WTC11 (cell line): ENCODE results near the gene METTL4. TPM values are rescaled to one million over a fixed set of nuclear protein-coding genes. Genes with fewer than 3 reads are reported as not detected.

Experiments used
- ATAC-seq: fragments of 200-7000 bp; cut with Tn5 transposase; 2 replicates; pipeline ENCODE4 v1.10.0; 2021; ENCODE audit warnings: mild to moderate bottlenecking, moderate library complexity
- CTCF ChIA-PET: fragments of 300-600 bp; sonication (Branson Sonifier 250); formaldehyde crosslinking; loops from one replicate; lab custom pipeline; 2021; ENCODE audit warnings: antibody characterized with exemption; lab: Charles Lee
- POLR2A ChIA-PET: fragments of 350-600 bp; sonication (Branson Sonifier 250); formaldehyde crosslinking; loops from one replicate; lab custom pipeline; 2021; ENCODE audit warnings: antibody characterized with exemption; lab: Charles Lee
- DNase-seq: peaks from one replicate; pipeline ENCODE4 v3.0.0; 2021; ENCODE audit warnings: low spot score
- H3K27ac Mint-ChIP-seq: 2 replicates; pipeline ENCODE4 v1.8.0; 2021; ENCODE audit warnings: mixed read lengths
- H3K27me3 Mint-ChIP-seq: 2 replicates; pipeline ENCODE4 v1.8.0; 2021; ENCODE audit warnings: low read depth, mild to moderate bottlenecking, moderate library complexity, mixed read lengths
- H3K36me3 Mint-ChIP-seq: 2 replicates; pipeline ENCODE4 v1.8.0; 2021; ENCODE audit warnings: mixed read lengths
- H3K4me1 Mint-ChIP-seq: 2 replicates; pipeline ENCODE4 v1.8.0; 2022; ENCODE audit warnings: mixed read lengths
- H3K4me3 Mint-ChIP-seq: 2 replicates; pipeline ENCODE4 v1.8.0; 2021; ENCODE audit warnings: mild to moderate bottlenecking, moderate library complexity, mixed read lengths
- H3K9me3 Mint-ChIP-seq: 2 replicates; pipeline ENCODE4 v1.8.0; 2021; ENCODE audit warnings: mixed read lengths
- CREM ChIP-seq: sonication (generic); formaldehyde crosslinking; IDR thresholded peaks from 2 replicates; pipeline ENCODE4 v1.8.1; 2022; ENCODE audit warnings: mild to moderate bottlenecking, missing genetic modification reagents, moderate library complexity
- ELF4 ChIP-seq: sonication (generic); formaldehyde crosslinking; IDR thresholded peaks from 2 replicates; pipeline ENCODE4 v1.8.1; 2022; ENCODE audit warnings: low read depth, mild to moderate bottlenecking, moderate library complexity, missing genetic modification reagents
- GABPB1 ChIP-seq: sonication (generic); formaldehyde crosslinking; IDR thresholded peaks from 2 replicates; pipeline ENCODE4 v1.8.1; 2023; ENCODE audit warnings: mild to moderate bottlenecking, missing genetic modification reagents
- GRHL2 ChIP-seq: fragments of 250-450 bp; sonication (Bioruptor Pico); IDR thresholded peaks from 2 replicates; pipeline ENCODE4 v1.8.0; 2022; ENCODE audit warnings: mild to moderate bottlenecking, moderate library complexity; ENCODE audit not compliant: insufficient replicate concordance, severe bottlenecking
- GTF2I ChIP-seq: fragments of 250-450 bp; sonication (Bioruptor Pico); conservative IDR thresholded peaks from 2 replicates; pipeline ENCODE4 v1.4.0; 2021; ENCODE audit warnings: mild to moderate bottlenecking
- KAT7 ChIP-seq: sonication (generic); formaldehyde crosslinking; IDR thresholded peaks from 2 replicates; pipeline ENCODE4 v1.8.1; 2023; ENCODE audit warnings: missing genetic modification reagents, mild to moderate bottlenecking, borderline replicate concordance
- NFATC4 ChIP-seq: fragments of 250-450 bp; sonication (Bioruptor Pico); IDR thresholded peaks from 2 replicates; pipeline ENCODE4 v1.9.0; 2021; ENCODE audit warnings: mild to moderate bottlenecking
- NFE2L1 ChIP-seq: sonication (generic); formaldehyde crosslinking; IDR thresholded peaks from 2 replicates; pipeline ENCODE4 v1.8.1; 2023; ENCODE audit warnings: missing genetic modification reagents
- NR1H2 ChIP-seq: sonication (generic); formaldehyde crosslinking; IDR thresholded peaks from 2 replicates; pipeline ENCODE4 v1.9.0; 2021; ENCODE audit warnings: mild to moderate bottlenecking, moderate library complexity, missing genetic modification reagents
- NR2C2 ChIP-seq: sonication (generic); formaldehyde crosslinking; IDR thresholded peaks from 2 replicates; pipeline ENCODE4 v1.8.0; 2022; ENCODE audit warnings: mild to moderate bottlenecking, missing genetic modification reagents
- RELA ChIP-seq: sonication (generic); formaldehyde crosslinking; IDR thresholded peaks from 2 replicates; pipeline ENCODE4 v1.8.1; 2022; ENCODE audit warnings: missing genetic modification reagents, mild to moderate bottlenecking, borderline replicate concordance
- SOX15 ChIP-seq: fragments of 250-450 bp; sonication (Bioruptor Pico); IDR thresholded peaks from 2 replicates; pipeline ENCODE4 v1.9.0; 2021; ENCODE audit warnings: mild to moderate bottlenecking
- TP53 ChIP-seq: sonication (generic); formaldehyde crosslinking; IDR thresholded peaks from 2 replicates; pipeline ENCODE4 v1.8.1; 2023; ENCODE audit warnings: mild to moderate bottlenecking, missing genetic modification reagents
- ZNF121 ChIP-seq: sonication (generic); formaldehyde crosslinking; IDR thresholded peaks from 2 replicates; pipeline ENCODE4 v1.8.0; 2023; ENCODE audit warnings: missing genetic modification reagents
- ZNF396 ChIP-seq: fragments of 250-450 bp; sonication (Bioruptor Pico); IDR thresholded peaks from 2 replicates; pipeline ENCODE4 v1.8.0; 2021; ENCODE audit warnings: mild to moderate bottlenecking, moderate library complexity, borderline replicate concordance
- ZNF416 ChIP-seq: fragments of 250-450 bp; sonication (Bioruptor Pico); IDR thresholded peaks from 2 replicates; pipeline ENCODE4 v1.9.0; 2021; ENCODE audit warnings: mild to moderate bottlenecking, inconsistent platforms
- ZNF423 ChIP-seq: fragments of 250-450 bp; sonication (Bioruptor Pico); IDR thresholded peaks from 2 replicates; pipeline ENCODE4 v2.1.2; 2022; ENCODE audit warnings: mild to moderate bottlenecking, moderate library complexity
- total RNA-seq: library from RNA; stranded (reverse); gene quantifications from 3 replicates; pipeline ENCODE4 v1.2.3, GENCODE V29; 2021
- TF ChIP-seq, protein P1 (sequence below): sonication (generic); formaldehyde crosslinking; IDR thresholded peaks from 2 replicates; pipeline ENCODE4 v1.8.0; 2022; ENCODE audit warnings: mild to moderate bottlenecking, missing genetic modification reagents
- TF ChIP-seq, protein P2 (sequence below): sonication (generic); formaldehyde crosslinking; IDR thresholded peaks from 2 replicates; pipeline ENCODE4 v1.8.0; 2022; ENCODE audit warnings: missing genetic modification reagents
- TF ChIP-seq, protein P3 (sequence below): sonication (generic); formaldehyde crosslinking; IDR thresholded peaks from 2 replicates; pipeline ENCODE4 v1.8.0; 2022; ENCODE audit warnings: mild to moderate bottlenecking, missing genetic modification reagents
- TF ChIP-seq, protein P4 (sequence below): sonication (generic); formaldehyde crosslinking; IDR thresholded peaks from 2 replicates; pipeline ENCODE4 v1.8.1; 2023; ENCODE audit warnings: mild to moderate bottlenecking, missing genetic modification reagents
- TF ChIP-seq, protein P5 (sequence below): sonication (generic); formaldehyde crosslinking; IDR thresholded peaks from 2 replicates; pipeline ENCODE4 v1.8.1; 2023; ENCODE audit warnings: mild to moderate bottlenecking, missing genetic modification reagents, moderate library complexity
- TF ChIP-seq, protein P6 (sequence below): sonication (generic); formaldehyde crosslinking; IDR thresholded peaks from 2 replicates; pipeline ENCODE4 v1.8.1; 2022; ENCODE audit warnings: mild to moderate bottlenecking, moderate library complexity, missing genetic modification reagents

The METTL4 gene
- total RNA-seq, 1 experiment from 2014 or later = 9.8 TPM

DNA sequence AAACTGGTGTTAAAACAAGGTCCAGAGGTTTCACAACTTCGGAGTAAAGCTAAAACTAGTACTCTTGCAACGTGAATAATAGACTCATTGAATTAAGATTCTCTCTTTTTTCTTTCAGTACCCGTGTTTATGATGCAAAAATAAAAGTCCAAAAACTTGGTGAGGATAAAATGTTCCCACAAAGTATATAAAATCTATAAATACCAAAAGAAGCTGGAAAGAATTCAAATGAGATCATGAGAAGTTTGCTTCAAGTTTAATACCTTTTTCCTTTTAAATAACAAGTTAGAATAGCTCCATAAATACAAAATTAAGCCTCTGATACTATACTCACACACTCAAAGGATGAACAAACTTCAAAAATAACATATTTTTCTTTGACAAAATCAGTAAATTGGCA lies 34.0 kb downstream of the METTL4 start (continued):
- TF ChIP-seq, protein P1, sequence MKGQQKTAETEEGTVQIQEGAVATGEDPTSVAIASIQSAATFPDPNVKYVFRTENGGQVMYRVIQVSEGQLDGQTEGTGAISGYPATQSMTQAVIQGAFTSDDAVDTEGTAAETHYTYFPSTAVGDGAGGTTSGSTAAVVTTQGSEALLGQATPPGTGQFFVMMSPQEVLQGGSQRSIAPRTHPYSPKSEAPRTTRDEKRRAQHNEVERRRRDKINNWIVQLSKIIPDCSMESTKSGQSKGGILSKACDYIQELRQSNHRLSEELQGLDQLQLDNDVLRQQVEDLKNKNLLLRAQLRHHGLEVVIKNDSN (CRISPR knock-in tag) = no peak
- TF ChIP-seq TP53 (no peak), ZNF416 (no peak), ZNF121 (CRISPR knock-in tag) (no peak), RELA (CRISPR knock-in tag) (no peak), KAT7 (CRISPR knock-in tag) (no peak), ZNF396 (no peak)
- TF ChIP-seq, protein P2, sequence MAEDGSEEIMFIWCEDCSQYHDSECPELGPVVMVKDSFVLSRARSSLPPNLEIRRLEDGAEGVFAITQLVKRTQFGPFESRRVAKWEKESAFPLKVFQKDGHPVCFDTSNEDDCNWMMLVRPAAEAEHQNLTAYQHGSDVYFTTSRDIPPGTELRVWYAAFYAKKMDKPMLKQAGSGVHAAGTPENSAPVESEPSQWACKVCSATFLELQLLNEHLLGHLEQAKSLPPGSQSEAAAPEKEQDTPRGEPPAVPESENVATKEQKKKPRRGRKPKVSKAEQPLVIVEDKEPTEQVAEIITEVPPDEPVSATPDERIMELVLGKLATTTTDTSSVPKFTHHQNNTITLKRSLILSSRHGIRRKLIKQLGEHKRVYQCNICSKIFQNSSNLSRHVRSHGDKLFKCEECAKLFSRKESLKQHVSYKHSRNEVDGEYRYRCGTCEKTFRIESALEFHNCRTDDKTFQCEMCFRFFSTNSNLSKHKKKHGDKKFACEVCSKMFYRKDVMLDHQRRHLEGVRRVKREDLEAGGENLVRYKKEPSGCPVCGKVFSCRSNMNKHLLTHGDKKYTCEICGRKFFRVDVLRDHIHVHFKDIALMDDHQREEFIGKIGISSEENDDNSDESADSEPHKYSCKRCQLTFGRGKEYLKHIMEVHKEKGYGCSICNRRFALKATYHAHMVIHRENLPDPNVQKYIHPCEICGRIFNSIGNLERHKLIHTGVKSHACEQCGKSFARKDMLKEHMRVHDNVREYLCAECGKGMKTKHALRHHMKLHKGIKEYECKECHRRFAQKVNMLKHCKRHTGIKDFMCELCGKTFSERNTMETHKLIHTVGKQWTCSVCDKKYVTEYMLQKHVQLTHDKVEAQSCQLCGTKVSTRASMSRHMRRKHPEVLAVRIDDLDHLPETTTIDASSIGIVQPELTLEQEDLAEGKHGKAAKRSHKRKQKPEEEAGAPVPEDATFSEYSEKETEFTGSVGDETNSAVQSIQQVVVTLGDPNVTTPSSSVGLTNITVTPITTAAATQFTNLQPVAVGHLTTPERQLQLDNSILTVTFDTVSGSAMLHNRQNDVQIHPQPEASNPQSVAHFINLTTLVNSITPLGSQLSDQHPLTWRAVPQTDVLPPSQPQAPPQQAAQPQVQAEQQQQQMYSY (CRISPR knock-in tag) = no peak

DNA sequence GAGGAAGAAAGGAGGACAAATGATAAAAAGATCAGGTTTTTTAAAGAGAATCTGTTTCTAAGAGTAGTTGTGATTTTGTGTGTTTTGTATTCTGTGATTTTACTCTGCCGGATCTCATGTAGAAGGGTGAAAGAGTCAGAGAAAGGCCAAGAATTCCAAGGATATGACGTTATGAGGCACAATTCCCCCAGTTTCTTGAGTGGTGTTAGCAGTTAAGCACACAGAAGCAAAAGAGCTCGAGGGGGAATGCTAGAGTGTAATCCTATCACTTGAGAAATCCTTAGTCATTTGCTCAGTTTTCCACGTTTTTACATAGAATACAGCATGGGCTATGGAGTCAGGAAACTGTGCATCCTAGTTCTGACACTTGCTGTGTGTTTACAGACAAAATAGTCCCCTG lies 34.8 kb downstream of the METTL4 start:
- H3K27me3 Mint-ChIP-seq = no peaks in the 10 kb centered on the region
- H3K27ac Mint-ChIP-seq = no peak overlapping the region
- TF ChIP-seq ZNF423 (CRISPR knock-in tag) (no peak), KAT7 (CRISPR knock-in tag) (no peak), GTF2I (CRISPR knock-in tag) (no peak), SOX15 (no peak), GABPB1 (CRISPR knock-in tag) (no peak), NR1H2 (CRISPR knock-in tag) (no peak), GRHL2 (CRISPR knock-in tag) (no peak), CREM (CRISPR knock-in tag) (no peak), ELF4 (CRISPR knock-in tag) (no peak), NR2C2 (CRISPR knock-in tag) (no peak), NFE2L1 (CRISPR knock-in tag) (no peak), NFATC4 (CRISPR knock-in tag) (no peak)
- TF ChIP-seq, protein P3, sequence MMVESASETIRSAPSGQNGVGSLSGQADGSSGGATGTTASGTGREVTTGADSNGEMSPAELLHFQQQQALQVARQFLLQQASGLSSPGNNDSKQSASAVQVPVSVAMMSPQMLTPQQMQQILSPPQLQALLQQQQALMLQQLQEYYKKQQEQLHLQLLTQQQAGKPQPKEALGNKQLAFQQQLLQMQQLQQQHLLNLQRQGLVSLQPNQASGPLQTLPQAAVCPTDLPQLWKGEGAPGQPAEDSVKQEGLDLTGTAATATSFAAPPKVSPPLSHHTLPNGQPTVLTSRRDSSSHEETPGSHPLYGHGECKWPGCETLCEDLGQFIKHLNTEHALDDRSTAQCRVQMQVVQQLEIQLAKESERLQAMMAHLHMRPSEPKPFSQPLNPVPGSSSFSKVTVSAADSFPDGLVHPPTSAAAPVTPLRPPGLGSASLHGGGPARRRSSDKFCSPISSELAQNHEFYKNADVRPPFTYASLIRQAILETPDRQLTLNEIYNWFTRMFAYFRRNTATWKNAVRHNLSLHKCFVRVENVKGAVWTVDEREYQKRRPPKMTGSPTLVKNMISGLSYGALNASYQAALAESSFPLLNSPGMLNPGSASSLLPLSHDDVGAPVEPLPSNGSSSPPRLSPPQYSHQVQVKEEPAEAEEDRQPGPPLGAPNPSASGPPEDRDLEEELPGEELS (CRISPR knock-in tag) = no peak
- TF ChIP-seq, protein P4, sequence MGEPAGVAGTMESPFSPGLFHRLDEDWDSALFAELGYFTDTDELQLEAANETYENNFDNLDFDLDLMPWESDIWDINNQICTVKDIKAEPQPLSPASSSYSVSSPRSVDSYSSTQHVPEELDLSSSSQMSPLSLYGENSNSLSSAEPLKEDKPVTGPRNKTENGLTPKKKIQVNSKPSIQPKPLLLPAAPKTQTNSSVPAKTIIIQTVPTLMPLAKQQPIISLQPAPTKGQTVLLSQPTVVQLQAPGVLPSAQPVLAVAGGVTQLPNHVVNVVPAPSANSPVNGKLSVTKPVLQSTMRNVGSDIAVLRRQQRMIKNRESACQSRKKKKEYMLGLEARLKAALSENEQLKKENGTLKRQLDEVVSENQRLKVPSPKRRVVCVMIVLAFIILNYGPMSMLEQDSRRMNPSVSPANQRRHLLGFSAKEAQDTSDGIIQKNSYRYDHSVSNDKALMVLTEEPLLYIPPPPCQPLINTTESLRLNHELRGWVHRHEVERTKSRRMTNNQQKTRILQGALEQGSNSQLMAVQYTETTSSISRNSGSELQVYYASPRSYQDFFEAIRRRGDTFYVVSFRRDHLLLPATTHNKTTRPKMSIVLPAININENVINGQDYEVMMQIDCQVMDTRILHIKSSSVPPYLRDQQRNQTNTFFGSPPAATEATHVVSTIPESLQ (CRISPR knock-in tag) = no peak
- TF ChIP-seq, protein P5, sequence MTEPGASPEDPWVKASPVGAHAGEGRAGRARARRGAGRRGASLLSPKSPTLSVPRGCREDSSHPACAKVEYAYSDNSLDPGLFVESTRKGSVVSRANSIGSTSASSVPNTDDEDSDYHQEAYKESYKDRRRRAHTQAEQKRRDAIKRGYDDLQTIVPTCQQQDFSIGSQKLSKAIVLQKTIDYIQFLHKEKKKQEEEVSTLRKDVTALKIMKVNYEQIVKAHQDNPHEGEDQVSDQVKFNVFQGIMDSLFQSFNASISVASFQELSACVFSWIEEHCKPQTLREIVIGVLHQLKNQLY (CRISPR knock-in tag) = no peak
- TF ChIP-seq, protein P6, sequence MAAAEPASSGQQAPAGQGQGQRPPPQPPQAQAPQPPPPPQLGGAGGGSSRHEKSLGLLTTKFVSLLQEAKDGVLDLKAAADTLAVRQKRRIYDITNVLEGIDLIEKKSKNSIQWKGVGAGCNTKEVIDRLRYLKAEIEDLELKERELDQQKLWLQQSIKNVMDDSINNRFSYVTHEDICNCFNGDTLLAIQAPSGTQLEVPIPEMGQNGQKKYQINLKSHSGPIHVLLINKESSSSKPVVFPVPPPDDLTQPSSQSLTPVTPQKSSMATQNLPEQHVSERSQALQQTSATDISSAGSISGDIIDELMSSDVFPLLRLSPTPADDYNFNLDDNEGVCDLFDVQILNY = no peak
- ChIA-PET POLR2A (no interaction called here), CTCF (interaction anchor here (1.6 kb wide), 1 partner anchor 432 kb away, joined by 5 read pairs; no protein-coding TSS in a partner anchor)
- H3K9me3 Mint-ChIP-seq = peaks cover 27% of the 10 kb centered on the region
- DNase-seq (no peak), ATAC-seq (no peak)
- H3K4me3 Mint-ChIP-seq = no peak overlapping the region
- peaks cover 19% of the 10 kb centered on the region for H3K36me3 Mint-ChIP-seq
- peaks cover 5% of the 10 kb centered on the region for H3K4me1 Mint-ChIP-seq
